ENCODE data around the gene DPPA2.

DNA sequence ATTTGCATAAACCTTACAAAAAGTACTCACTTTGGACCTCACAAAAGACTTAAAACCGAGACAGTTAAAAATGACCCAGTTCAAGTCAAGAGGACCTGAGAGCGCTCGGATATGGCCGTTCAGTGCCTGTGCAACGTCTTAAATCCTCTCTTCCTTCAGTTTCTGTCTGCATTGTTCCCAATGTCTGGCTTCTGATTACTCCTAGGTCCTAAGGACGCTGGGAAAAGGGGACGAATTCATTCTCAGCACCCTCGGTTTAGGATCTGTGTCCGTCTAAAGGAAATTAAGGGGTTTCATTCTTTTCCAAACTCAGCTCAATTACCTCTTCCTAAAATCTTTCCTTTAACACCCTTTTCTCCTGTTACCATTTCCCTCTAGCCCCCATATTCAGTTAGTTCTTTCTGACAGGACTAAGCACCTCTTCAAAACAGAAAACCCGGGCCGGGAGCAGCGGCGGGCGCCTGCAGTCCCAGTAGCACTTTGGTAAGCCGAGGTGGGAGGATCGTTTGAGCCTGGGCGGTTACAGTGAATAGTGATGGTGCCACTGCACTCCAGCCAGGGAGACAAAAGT lies 20.1 kb upstream of the DPPA2 start:
- TF ChIP-seq EZH2phosphoT487 (IDR thresholded peaks at IDR 0.05; ENCODE audit: insufficient read depth, low read depth) (no peak), EZH2 (IDR thresholded peaks at IDR 0.05; ENCODE audit: insufficient read depth, poor library complexity, severe bottlenecking) (no peak)
